Hippocampal formation (tissue), 2 donors: ENCODE measurements around the gene TSPOAP1.
A peak's percentile ranks its signal among the peaks of the same experiment; 100 is the strongest.

Experiments used
- DNase-seq, 2 donors: peaks; one replicate each; lab custom pipeline; 2025; lab: John Stamatoyannopoulos, UW

Gene TSPOAP1

GRCh38 chr17:58328195-58329034 lies at the start of gene TSPOAP1:
Gene TSPOAP1, minus strand, starts transcription at chr17:58328795. Its CDS starts 875 bp downstream, at chr17:58327920.
- DNase-seq = peak in 1 of 2 donors; percentile 46

GRCh38 chr17:58377661-58378060 lies 49.1 kb upstream of the TSPOAP1 start:
- no peak for DNase-seq

- DNase-seq = no peak
These were observed 48.6 kb upstream of the TSPOAP1 start for GRCh38 chr17:58377093-58377601.

GRCh38 chr17:58376472-58377000 lies 47.9 kb upstream of the TSPOAP1 start:
- DNase-seq = no peak

GRCh38 chr17:58375811-58376210 lies 47.2 kb upstream of the TSPOAP1 start:
- no peak for DNase-seq

GRCh38 chr17:58375256-58375655 lies 46.7 kb upstream of the TSPOAP1 start:
- no peak for DNase-seq

GRCh38 chr17:58373923-58374322 lies 45.3 kb upstream of the TSPOAP1 start:
- DNase-seq = no peak

- DNase-seq = no peak
These were observed 44.4 kb upstream of the TSPOAP1 start for GRCh38 chr17:58373003-58373402.

GRCh38 chr17:58371300-58371950 lies 42.8 kb upstream of the TSPOAP1 start:
- no peak for DNase-seq

GRCh38 chr17:58370716-58371115 lies 42.1 kb upstream of the TSPOAP1 start:
- no peak for DNase-seq

GRCh38 chr17:58370309-58370708 lies 41.7 kb upstream of the TSPOAP1 start:
- DNase-seq = no peak

- no peak for DNase-seq
These were observed 40.8 kb upstream of the TSPOAP1 start for GRCh38 chr17:58369214-58370031.

GRCh38 chr17:58368860-58369213 lies 40.2 kb upstream of the TSPOAP1 start:
- DNase-seq = no peak

- no peak for DNase-seq
These were observed 38.9 kb upstream of the TSPOAP1 start for GRCh38 chr17:58367461-58367860.

GRCh38 chr17:58365980-58366595 lies 37.5 kb upstream of the TSPOAP1 start:
- no peak for DNase-seq

- DNase-seq = no peak
These were observed 36.8 kb upstream of the TSPOAP1 start for GRCh38 chr17:58365185-58365979.

GRCh38 chr17:58364270-58364942 lies 35.8 kb upstream of the TSPOAP1 start:
- no peak for DNase-seq

- no peak for DNase-seq
These were observed 35.0 kb upstream of the TSPOAP1 start for GRCh38 chr17:58363457-58364185.

- DNase-seq = no peak
These were observed 33.9 kb upstream of the TSPOAP1 start for GRCh38 chr17:58362368-58363014.
